Upper lobe of left lung (tissue), 6 donors: Measurements from ENCODE around the gene SH2D6. TPM values are rescaled to one million over a fixed set of nuclear protein-coding genes. Genes with fewer than 3 reads are reported as not detected.

Experiments
- ATAC-seq, 2 donors: fragments of 200-7000 bp; cut with Tn5 transposase; one replicate each; pipeline ENCODE4 v1.9.1; 2022; ENCODE audit warnings: mild to moderate bottlenecking in 2 of 2, moderate library complexity in 2 of 2; ENCODE audit not compliant: low FRiP score in 2 of 2
- DNase-seq, 2 donors: peaks; one replicate each; pipeline ENCODE4 v3.0.0-alpha.2; 2019 to 2020
- H3K27ac ChIP-seq, 4 donors: fragments of 200-600 bp; sonication (generic); one replicate each; pipeline ENCODE4 v1.5.1; 2016 to 2019
- H3K27me3 ChIP-seq, 4 donors: fragments of 200-600 bp; sonication (generic); one replicate each; pipeline ENCODE4 v1.5.1; 2017 to 2019
- H3K36me3 ChIP-seq, 4 donors: fragments of 200-600 bp; sonication (generic); one replicate each; pipeline ENCODE4 v1.5.1; 2016 to 2019
- H3K4me1 ChIP-seq, 4 donors: fragments of 200-600 bp; sonication (generic); one replicate each; pipeline ENCODE4 v1.5.1; 2018 to 2019
- H3K4me3 ChIP-seq, 4 donors: fragments of 200-600 bp; sonication (generic); one replicate each; pipeline ENCODE4 v1.5.1; 2017 to 2019; ENCODE audit warnings: mild to moderate bottlenecking in 2 of 4, moderate library complexity in 1 of 4
- H3K9me3 ChIP-seq, 4 donors: fragments of 200-600 bp; sonication (generic); one replicate each; pipeline ENCODE4 v1.5.1; 2018 to 2019
- CTCF ChIP-seq, 6 experiments: fragments of 450-650 bp in 4 of 6; fragments of 200-600 bp in 2 of 6; sonication (generic) in 2 of 6; IDR thresholded peaks; one replicate each; pipeline ENCODE4 v1.5.1; 2016 to 2019; ENCODE audit warnings: antibody characterized with exemption in 6 of 6
- EP300 ChIP-seq, 4 donors: sonication (generic); formaldehyde crosslinking; IDR thresholded peaks; one replicate each; pipeline ENCODE4 v1.5.1; 2017; ENCODE audit warnings: antibody characterized with exemption in 4 of 4, control low read depth in 2 of 4
- POLR2A ChIP-seq, 4 donors: fragments of 450-650 bp; IDR thresholded peaks; one replicate each; pipeline ENCODE4 v1.5.1; 2016 to 2017; ENCODE audit warnings: antibody characterized with exemption in 4 of 4, mild to moderate bottlenecking in 2 of 4
- POLR2AphosphoS5 ChIP-seq, 2 donors: sonication (generic); formaldehyde crosslinking; IDR thresholded peaks; one replicate each; pipeline ENCODE4 v1.5.1; 2017; ENCODE audit warnings: antibody characterized with exemption in 2 of 2
- WGBS, 2 donors: methylation state at CpG; one replicate each; pipeline ENCODE4 v1.1.5; 2017 to 2018; 5-methylcytosine and 5-hydroxymethylcytosine counted together
- total RNA-seq, 6 donors: library from RNA; depleted of rRNA in 4 of 6; stranded (reverse); fragments of >200 nt in 4 of 6; gene quantifications; one replicate each; pipeline versions ENCODE4 v1.1.0 to v1.2.1, GENCODE V29; 2016 to 2021
- donor health status: DM: no; HTN: no; CAD: no; lungs with moderate emphysema.
- donor health status: DM: no; HTN: yes; CAD: no; lungs with severe emphysema.

The SH2D6 gene
- total RNA-seq, 6 donors from 2014 or later = 0.51 TPM; not detected in 5

- Histone ChIP-seq H3K9me3 (no peaks in the 10 kb centered on the region), H3K27ac (no peak overlapping the region), H3K27me3 (no peaks in the 10 kb centered on the region), H3K4me1 (peaks cover 0 to 10% (median 7%) of the 10 kb centered on the region in 4 donors), H3K4me3 (no peak overlapping the region), H3K36me3 (no peaks in the 10 kb centered on the region)
- ATAC-seq = no peak
- WGBS, 2 donors = 90 to 97% methylated on average over 6 to 7 of the region's 7 CpGs
- TF ChIP-seq CTCF (IDR thresholded peaks at IDR 0.05) = no peak
- no peak for TF ChIP-seq POLR2AphosphoS5 (IDR thresholded peaks at IDR 0.05)
- no peak for TF ChIP-seq EP300 (IDR thresholded peaks at IDR 0.05)
- no peak for TF ChIP-seq POLR2A (IDR thresholded peaks at IDR 0.05)
- no peak for DNase-seq
Observed at GRCh38 chr2:85449214-85449588, 30.7 kb downstream of the SH2D6 start.

GRCh38 chr2:85452237-85452636 lies 33.7 kb downstream of the SH2D6 start:
- no peak for TF ChIP-seq POLR2AphosphoS5 (IDR thresholded peaks at IDR 0.05)
- no peak for TF ChIP-seq CTCF (IDR thresholded peaks at IDR 0.05)
- no peak for TF ChIP-seq EP300 (IDR thresholded peaks at IDR 0.05)
- no peak for TF ChIP-seq POLR2A (IDR thresholded peaks at IDR 0.05)

GRCh38 chr2:85453571-85453970 lies 35.1 kb downstream of the SH2D6 start:
- no peak for DNase-seq
- H3K27ac ChIP-seq = no peak overlapping the region
- no peak for ATAC-seq
- H3K27me3 ChIP-seq = no peaks in the 10 kb centered on the region
- no peaks in the 10 kb centered on the region for H3K4me1 ChIP-seq
- no peak overlapping the region for H3K4me3 ChIP-seq
- no peaks in the 10 kb centered on the region for H3K36me3 ChIP-seq
- 80 to 90% methylated on average over 7 of the region's 7 CpGs for WGBS, 2 donors
- TF ChIP-seq EP300 (IDR thresholded peaks at IDR 0.05) = no peak
- TF ChIP-seq POLR2AphosphoS5 (IDR thresholded peaks at IDR 0.05) = no peak
- TF ChIP-seq POLR2A (IDR thresholded peaks at IDR 0.05) = no peak
- no peak for TF ChIP-seq CTCF (IDR thresholded peaks at IDR 0.05)
- H3K9me3 ChIP-seq = no peaks in the 10 kb centered on the region

More at GRCh38 chr2:85452237-85452636, 33.7 kb downstream of the SH2D6 start:
- WGBS, 2 donors = 89% methylated on average over 1 of the region's 1 CpG
- ATAC-seq (no peak), DNase-seq (no peak)
- Histone ChIP-seq H3K9me3 (no peaks in the 10 kb centered on the region), H3K27ac (no peak overlapping the region), H3K4me1 (no peaks in the 10 kb centered on the region), H3K4me3 (no peak overlapping the region), H3K27me3 (no peaks in the 10 kb centered on the region), H3K36me3 (no peaks in the 10 kb centered on the region)

- 67 to 75% methylated on average over 1 of the region's 1 CpG for WGBS, 2 donors
- Histone ChIP-seq H3K27me3 (no peaks in the 10 kb centered on the region), H3K4me3 (no peak overlapping the region), H3K27ac (no peak overlapping the region), H3K4me1 (no peaks in the 10 kb centered on the region), H3K9me3 (no peaks in the 10 kb centered on the region), H3K36me3 (no peaks in the 10 kb centered on the region)
- ATAC-seq (no peak), DNase-seq (no peak)
- TF ChIP-seq EP300 (IDR thresholded peaks at IDR 0.05) = no peak
Observed at GRCh38 chr2:85455552-85456090, 37.1 kb downstream of the SH2D6 start.

- no peak overlapping the region for H3K27ac ChIP-seq
- DNase-seq = no peak
- H3K4me3 ChIP-seq = no peak overlapping the region
- no peaks in the 10 kb centered on the region for H3K36me3 ChIP-seq
- 72 to 91% methylated on average over 5 of the region's 5 CpGs for WGBS, 2 donors
- H3K9me3 ChIP-seq = no peaks in the 10 kb centered on the region
- ATAC-seq = no peak
- TF ChIP-seq POLR2AphosphoS5 (IDR thresholded peaks at IDR 0.05) (no peak), EP300 (IDR thresholded peaks at IDR 0.05) (no peak), CTCF (IDR thresholded peaks at IDR 0.05) (no peak), POLR2A (IDR thresholded peaks at IDR 0.05) (no peak)
- H3K27me3 ChIP-seq = no peaks in the 10 kb centered on the region
- no peaks in the 10 kb centered on the region for H3K4me1 ChIP-seq
Observed at GRCh38 chr2:85457043-85457442, 38.5 kb downstream of the SH2D6 start.
